GOT3 (cell line): ENCODE results near the gene STEAP1B.

Source experiments
- DNase-seq: peaks from one replicate; lab custom pipeline; 2025; ENCODE audit warnings: mixed read lengths; lab: John Stamatoyannopoulos, UW

Gene STEAP1B

DNA sequence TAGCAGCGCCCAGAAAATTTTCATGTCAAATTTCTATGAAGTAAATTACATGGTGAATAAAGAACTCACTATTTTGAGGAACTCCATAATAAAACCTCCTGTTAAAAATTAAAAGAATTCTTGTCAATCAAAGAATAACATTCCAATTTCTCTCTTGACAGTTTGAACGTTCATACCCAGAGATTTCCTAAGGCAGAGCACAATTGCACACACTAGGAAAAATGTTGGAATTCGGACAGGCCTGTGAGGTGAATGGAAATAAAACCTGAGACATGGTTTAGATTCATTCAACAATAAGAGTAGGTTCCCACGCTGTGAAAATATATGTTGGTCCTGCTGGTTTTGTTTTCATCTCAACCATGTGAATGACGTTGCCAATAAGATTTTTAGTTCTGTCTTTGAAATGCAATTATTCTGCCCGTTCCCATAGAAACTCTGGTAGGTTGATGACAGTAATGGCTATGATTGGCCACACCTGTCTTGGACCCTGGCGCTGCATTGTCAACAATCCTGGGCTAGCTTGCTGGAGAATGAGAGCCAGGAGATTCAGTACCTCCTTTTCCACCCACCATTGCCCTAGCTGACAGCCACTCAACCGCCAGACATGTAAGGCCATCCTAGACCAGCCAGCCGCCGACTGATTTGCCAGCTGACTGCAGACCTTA lies 99.7 kb downstream of the STEAP1B start:
- DNase-seq: no peak

DNA sequence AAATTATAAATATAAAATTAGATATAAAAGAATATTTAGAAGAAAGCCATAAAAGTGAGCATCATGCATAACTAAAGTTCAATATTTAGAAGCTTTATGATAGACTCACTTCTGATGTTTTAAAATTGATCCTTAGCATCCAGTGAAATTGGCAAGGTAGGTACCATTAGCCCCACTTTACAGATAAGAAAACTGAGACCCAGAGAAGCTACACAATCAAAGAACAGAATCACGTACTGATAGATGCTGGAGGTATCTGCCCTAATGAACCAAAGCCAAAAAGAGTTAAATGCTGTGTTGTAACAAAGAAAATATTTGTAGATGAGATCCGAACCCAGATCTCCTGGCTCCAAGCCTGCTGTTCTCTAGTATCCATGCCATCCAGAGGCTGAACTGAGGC lies 100.4 kb downstream of the STEAP1B start:
- DNase-seq: no peak

DNA sequence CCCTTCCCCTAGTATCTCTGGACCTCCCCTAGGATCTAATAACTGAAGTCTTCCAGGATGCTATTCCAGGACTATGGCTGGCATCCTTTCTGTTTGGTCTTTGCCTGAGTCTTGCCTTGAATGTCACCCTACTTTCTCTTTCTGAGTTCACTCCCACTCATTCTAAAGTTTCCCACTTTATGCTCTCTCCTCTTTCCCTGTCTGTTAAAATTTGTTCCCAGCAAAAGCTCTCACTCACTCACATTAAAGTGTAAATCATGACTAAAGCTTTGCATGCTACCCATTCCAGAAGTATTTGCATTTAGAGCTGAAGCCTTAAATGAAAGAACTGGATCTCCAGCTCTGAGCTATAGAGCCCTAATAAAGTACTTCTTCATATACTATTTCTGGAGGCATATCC lies 100.9 kb downstream of the STEAP1B start:
- DNase-seq: no peak

DNA sequence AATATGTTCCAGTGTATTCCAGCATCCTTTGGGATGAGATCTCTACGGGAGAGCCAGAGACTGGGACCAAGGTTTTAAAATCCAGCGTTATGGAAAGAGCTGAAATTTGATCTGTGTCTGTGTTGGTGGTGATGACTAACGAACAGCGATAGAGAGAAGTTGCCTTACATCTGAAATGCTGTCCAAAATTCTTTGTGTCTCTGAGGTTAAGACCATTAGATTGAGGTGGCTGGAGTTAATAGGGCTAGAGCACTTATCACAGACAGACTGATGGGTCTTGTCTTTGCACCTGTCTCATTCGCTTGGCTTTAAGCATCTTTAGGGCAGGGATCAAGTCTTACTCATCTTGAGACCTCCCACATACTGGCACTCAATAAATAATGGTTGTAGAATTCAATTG lies 102.0 kb downstream of the STEAP1B start:
- DNase-seq: no peak

DNA sequence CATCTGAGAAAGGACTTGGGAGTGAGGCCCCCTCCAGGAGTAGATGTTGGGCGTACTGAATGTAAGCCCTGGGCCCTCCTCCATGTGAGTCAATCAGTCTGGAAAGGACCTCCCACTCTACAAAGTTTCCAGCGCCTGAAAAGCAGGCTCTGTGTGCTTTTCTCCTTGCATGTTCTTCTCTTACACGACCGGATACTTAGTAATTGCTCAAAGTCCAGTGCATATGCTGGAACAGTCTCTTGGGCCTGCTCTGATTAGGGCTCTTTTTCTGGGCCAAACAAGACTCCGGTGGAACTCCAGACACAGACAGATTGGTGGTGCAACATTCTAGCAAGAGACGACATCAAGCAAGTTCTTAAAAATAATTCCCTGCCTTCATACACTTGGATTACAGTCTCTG lies 104.8 kb downstream of the STEAP1B start:
- no peak for DNase-seq

DNA sequence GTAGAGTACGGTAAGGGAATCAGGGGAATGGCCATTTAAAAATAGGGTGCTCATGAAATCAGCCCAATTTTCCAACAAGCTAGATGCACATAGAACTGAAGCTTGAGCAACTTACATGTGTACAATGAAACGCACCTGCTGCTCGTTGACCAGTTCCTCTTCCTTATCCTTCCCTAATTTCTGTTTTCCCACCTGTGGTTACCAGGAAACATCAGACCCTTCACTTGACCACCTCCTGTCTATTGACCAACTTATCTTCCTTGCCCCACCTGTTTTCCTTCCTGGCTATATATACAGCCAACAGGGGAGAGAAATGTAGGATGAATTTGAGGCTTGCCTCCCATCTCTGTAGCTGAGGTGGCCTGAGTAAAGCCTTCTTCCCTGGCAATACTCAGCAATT lies 105.2 kb downstream of the STEAP1B start:
- no peak for DNase-seq

DNA sequence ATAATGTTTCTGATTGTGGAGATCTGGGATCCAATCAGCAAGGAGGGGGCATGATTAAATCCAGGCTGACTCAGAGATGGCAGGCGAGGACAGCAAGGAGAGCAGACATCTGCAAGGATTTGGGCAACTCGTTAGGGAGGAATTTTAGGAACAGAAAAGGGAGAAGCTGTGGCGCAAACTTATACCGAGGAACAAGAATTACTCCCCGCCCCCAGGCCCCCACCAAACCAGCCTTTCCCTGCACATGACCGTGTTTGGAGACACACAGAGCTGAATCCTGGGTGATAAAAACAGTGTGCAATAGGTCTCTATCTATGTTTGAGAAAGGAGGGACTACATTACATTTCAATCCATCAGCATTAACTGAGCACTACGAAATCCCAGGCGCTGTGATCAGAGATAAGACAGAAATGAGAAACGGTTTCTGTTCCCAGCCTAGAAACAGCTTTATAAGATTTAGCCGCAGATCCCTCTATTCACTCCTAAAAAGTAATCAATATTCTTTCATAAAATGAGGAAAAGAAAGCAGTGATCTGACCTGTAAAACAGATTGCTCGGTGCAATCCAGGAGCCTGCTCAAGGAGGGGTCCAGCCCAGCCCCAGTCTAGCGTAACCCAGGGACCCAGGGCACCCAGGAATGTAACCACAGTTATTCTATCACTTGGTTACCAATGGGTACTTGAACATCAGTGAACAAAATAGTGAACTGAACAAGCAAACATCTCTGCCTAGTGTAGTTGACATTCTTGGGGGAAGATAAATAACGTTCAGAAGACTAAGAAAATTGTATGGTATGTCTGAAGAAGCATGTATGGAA lies 105.9 kb downstream of the STEAP1B start:
- DNase-seq: no peak

DNA sequence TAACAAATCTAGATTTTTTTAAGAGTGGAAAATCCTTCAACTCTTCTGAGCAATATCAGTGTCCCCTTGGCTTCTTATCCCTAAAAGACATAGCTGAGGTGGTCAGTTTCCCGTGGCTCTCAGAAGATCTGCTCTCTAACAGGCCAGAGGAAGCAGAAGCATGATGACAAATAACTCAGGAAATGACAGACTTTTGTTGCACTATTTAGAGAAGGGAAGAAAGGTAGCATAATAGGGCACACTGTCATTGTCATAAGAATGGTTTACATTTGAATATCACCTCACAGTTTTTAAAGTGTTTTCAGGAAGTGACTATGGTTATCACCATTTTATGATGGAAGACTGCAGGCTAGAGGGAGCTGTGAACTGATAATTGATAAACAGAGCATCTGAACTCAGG lies 109.5 kb downstream of the STEAP1B start:
- no peak for DNase-seq

DNA sequence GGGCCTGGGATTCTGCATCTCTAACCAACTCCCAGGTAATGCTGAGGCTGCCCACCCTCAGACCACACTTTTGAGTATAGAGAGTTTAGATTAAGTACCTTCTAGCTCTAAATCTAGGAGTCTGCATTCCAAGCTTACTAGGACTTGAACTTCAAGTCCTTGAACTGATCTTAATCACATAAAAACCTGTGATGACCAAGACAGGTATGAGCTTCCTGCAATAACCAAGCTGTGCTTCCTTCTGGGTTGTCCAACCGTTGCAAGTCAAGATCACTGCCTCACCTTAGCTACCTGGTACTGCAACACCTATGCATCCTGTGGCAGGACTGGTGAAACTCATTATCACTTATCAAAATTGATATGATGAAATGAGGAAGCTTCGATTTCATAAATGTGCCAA lies 110.1 kb downstream of the STEAP1B start:
- DNase-seq: no peak

DNA sequence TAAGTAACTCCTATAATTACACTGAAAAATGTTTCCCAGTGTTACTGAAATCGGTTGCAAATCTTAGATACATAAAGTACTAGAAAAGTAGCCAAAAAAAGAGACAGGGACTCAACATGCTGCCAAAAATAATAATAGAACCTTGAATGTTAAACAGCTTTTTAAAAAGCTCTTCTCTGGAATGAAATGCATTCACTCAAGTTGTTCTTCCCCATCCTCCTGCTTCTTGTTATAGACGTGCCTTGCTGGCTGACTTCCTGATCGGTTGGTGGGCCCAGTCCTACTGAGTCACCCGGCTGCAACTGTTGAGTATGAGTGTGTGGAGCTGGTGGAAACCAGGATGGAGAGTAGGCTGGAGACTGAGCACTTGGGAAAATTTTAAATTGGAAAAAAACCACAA lies 112.4 kb downstream of the STEAP1B start:
- DNase-seq: no peak

DNA sequence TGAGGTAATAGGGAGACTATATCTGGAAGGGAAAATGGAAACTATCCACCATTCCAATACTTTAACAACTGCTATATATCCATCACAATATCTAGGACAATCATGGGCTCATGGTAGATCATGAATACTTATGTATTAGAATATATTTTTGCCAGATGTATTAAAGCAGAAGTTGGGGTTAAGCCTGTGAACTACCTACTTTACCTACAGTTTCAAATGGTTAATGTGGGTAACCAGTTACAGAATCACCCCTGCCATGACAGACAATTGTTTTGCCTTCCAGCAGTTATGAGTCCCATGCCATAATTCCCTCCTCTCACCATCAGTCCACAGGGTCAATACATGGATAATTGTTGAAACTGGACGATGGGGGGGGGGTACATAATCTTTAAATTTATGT lies 113.1 kb downstream of the STEAP1B start:
- no peak for DNase-seq

DNA sequence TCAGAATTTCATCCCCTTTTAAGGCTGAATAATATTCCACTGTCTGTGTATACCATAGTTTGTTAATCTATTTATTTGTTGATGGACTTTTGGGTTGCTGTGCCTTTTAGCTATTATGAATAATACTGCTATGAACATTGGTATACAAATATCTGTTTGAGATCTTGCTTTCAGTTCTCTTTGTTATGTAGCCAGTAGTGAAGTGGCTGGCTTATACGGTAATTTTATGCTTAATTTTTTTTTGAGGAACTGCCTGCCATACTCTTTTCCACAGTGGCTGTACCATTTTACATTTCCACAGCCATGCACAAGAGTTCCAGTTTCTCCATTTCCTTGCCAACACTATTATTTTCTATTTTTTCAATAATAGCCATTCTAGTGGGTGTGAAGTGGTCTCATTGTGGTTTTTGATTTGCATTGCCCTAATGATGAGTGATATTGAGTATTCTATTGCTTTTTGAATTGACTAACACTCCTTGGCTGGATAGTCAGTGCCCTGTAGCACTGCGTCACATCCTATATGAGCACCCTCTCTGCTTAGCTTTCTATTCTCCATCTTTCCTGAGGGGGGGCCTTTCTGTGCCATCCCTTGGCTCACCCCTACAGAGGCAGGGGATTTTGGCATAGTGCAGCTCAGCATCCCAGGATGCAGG lies 113.7 kb downstream of the STEAP1B start:
- no peak for DNase-seq

DNA sequence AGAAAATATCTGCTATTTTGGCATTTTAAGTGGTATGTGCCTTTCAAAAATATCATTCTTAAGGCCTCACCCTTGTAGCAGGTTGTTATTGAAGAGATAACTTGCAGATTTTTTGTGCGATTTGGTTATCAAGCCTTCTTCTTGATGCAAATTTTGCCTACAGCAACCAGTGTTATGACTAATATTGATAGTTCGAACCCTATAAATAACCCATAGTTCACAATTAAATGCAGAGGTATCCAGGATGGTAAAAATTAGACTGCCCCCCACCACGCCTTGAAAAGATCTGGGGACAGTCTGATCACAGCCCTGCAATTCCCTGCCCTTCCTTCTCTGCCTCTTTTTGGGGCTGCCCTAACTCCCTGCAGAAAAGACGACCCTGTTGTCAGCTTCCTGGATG lies 114.7 kb downstream of the STEAP1B start:
- no peak for DNase-seq

DNA sequence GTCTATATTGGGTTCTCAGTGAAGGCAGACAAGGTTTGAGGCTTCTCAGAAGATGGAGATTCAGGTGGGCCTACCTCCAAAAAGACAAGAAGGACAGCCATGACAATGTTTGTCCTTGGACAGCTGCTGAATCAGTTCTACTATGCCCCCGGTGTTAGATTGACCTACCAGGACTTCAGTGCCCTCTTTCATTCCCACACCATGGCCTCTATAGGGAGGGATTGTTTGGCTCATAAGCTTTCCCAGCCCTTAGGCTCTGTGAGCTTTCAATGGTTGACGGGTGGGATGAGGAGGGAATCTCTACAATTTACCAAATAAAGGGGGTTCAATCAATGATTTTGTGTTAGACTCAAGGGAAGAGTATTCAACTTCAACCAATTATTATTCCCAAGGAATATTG lies 119.7 kb downstream of the STEAP1B start:
- DNase-seq: no peak

DNA sequence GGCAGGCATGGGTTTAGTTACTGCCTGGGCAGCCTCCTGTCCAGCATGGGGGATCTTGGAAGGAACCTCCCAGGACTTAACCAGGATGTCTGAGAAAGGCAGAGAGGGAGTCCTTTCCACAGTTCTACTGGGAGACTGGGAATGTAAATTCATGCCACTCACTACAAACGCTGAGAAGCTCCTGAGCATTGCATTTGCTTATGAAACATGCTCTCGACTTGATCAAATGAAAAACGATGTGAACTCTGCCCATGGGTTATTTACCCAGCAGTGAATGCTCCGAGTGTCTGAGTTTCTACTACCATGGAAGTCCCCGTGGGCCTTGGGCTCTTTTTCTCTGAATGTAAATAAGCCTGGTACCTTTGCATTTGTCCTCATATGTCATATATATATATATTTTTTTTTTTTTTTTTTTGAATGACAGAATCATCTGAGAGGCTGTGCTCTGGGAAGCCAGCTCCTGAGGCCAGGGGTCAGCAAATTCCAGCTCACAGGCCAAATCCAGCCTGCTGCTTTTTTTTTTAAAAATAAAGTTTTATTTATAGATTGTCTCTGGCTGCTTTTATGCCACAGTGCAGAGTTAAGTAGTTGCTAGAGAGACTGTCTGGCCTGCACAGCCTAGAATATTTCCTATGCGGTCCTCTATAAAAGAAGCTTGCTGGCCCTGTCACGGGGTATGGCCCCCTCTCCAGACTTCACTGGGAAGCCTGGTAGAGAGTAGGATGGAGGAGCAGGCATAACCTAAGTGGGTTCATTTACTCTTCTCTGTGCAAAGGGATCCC lies 121.6 kb downstream of the STEAP1B start:
- DNase-seq: no peak

DNA sequence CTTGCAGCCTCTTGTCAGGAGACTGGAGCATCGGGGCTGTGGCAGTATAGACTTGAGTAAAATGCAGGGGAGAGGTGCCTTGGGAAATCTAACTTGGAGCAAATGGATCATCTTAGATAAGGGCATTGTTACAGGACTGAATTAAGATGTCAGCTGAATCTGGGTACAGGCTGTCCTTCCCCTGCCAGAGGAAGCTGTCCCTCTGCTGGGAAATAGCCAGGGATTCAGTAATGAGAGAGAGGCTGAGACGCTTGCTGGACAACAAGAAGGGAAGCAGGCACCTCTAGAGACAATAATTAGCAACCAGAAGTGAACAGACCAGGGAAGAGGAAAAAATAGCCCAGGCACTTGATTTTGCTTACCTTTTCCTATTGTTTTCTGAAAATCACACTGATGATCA lies 122.3 kb downstream of the STEAP1B start:
- no peak for DNase-seq

DNA sequence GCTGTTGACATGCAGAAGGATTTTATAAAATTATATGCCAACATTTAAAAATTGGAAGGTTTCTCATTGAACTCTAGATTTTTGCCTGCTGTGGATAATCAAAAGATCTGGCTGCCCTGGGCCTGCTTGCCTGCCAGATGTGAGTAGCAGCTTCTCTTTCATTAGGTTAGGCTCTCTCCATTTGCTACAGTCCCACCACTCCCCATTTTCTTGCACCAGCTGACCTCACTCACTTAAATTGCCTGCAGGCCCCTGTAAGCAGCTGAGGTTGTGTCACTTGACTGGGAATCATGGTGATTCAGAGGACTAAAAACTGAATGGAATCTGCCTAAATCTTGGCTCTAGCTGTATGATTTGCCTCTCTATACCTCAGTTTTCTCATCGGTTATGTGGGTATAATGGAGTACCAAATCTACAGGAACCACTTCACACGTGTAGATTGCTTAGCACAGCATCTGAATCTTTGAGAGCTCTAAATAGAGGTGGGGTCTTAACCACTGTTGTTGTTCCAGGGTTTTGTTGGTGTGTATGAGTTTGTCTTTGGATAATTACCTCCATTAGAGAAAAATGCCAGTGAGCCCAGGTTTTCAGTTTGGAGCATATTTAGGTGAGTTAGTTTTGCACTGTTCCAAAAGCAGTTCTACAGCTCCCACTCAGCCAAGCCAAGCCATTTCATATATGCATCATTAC lies 124.5 kb downstream of the STEAP1B start:
- DNase-seq: no peak

DNA sequence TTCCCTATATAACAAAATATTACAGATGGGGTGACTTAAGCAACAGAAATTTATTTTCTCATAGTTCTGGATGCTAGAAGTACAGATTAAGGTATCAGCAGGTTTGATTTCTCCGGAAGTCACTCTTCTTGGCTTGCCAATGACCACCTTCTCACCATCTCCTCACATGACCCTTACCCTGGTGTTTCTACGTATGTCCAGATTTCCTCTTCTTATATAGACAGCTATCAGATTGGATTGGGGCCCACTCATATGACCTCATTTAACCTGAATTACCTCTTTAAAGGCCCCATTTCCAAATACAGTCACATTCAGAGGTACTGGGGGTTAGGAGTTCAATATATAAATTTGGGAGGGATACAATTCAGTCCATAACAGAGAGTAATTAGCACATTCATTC lies 126.1 kb downstream of the STEAP1B start:
- DNase-seq: no peak

DNA sequence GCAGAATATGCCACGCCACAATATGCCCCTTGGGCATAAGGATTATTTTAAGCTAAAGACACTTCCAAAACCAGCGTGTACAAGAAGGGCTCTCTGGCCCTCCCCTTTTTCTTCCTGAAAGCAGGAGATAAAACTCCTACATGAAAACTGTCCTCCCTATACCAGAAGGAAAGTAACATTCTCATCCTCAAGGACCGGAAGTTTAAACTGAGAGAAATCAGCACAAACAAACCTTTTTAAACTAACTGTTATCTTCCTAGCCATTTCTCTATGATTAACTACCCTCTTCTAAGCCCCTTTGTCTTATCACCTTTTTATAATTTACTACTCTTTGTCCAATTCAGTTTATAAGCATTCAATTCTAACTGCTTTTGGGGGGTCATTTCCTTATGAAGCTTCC lies 126.6 kb downstream of the STEAP1B start:
- DNase-seq: no peak

DNA sequence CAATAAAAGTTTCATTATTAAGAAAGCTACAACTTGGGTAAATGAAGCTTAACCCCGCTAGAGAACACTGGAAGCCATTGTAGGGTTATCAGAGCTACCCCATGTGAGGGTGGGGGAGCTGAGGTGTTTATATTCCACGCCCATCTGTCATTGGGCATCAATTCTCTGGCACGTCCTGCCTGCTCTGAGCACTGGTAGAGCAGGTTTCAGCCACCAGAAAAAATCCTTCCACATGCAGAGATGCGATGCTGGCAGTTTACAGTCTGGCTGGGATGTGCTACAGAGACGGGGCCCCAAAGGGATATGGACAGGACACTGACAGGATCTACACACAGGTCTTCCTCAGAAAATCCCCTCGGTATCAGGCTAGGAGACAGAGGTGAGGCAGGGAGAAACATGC lies 127.1 kb downstream of the STEAP1B start:
- DNase-seq: no peak

DNA sequence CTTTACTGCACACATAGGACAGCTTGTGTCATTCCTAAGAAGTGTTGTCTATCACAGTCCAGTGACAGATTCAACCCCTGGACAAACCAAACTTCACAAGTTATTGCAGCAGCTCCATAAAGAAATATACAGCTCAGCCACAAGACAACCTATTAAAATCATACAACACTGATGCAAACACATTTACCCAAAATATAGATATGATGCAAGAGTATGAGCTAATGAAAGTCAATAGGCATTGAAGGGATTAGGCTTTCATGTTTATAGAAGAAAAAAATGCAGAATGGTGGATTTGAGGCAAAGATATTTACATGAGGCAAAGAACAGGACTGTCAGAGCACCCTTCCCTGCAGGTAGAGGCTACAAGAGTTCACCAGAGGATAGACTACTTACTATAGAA lies 128.1 kb downstream of the STEAP1B start:
- DNase-seq: no peak
